Measurements from ENCODE around the gene MAP4K4.
"Not testable (repeated sequence)": the region's sequence is repeated elsewhere in the genome, so short reads cannot be mapped to it uniquely, and the experiment has no call there.

Gene MAP4K4

GRCh38 chr2:101745711-101746694 is 48.5 kb downstream of the MAP4K4 start:
- DNase-seq, result no peak

GRCh38 chr2:101748000-101748399 is 50.5 kb downstream of the MAP4K4 start:
- DNase-seq, result no peak

- not testable (repeated sequence) for DNase-seq
Observed at GRCh38 chr2:101748462-101748861, 51.0 kb downstream of the MAP4K4 start.

- no peak for DNase-seq
Observed at GRCh38 chr2:101750688-101751087, 53.2 kb downstream of the MAP4K4 start.

- DNase-seq, result no peak
Observed at GRCh38 chr2:101751276-101751815, 53.8 kb downstream of the MAP4K4 start.

GRCh38 chr2:101751875-101752619 is 54.5 kb downstream of the MAP4K4 start:
- no peak for DNase-seq

- no peak for DNase-seq
Observed at GRCh38 chr2:101752716-101753616, 55.5 kb downstream of the MAP4K4 start.

- DNase-seq, result no peak
Observed at GRCh38 chr2:101753720-101754490, 56.4 kb downstream of the MAP4K4 start.

GRCh38 chr2:101754618-101755017 is 57.1 kb downstream of the MAP4K4 start:
- DNase-seq, result no peak

GRCh38 chr2:101756266-101756665 is 58.8 kb downstream of the MAP4K4 start:
- DNase-seq, result no peak

- DNase-seq, result no peak
Observed at GRCh38 chr2:101758001-101758400, 60.5 kb downstream of the MAP4K4 start.

GRCh38 chr2:101759162-101759561 is 61.7 kb downstream of the MAP4K4 start:
- DNase-seq, result no peak

- DNase-seq, result no peak
Observed at GRCh38 chr2:101762451-101763171, 65.1 kb downstream of the MAP4K4 start.

GRCh38 chr2:101763496-101764333 is 66.2 kb downstream of the MAP4K4 start:
- no peak for DNase-seq

- no peak for DNase-seq
Observed at GRCh38 chr2:101766337-101766736, 68.8 kb downstream of the MAP4K4 start.

GRCh38 chr2:101766871-101767739 is 69.6 kb downstream of the MAP4K4 start:
- DNase-seq, result no peak

- DNase-seq, result no peak
Observed at GRCh38 chr2:101768556-101769220, 71.2 kb downstream of the MAP4K4 start.

GRCh38 chr2:101769726-101770125 is 72.2 kb downstream of the MAP4K4 start:
- DNase-seq, result not testable (repeated sequence)

Measured in activated gamma-delta T cell (primary cell).